Liver (tissue), 3 donors: ENCODE measurements around the gene MICU1.

Experiments used
- ATF3 ChIP-seq: IDR thresholded peaks from 2 replicates; pipeline ENCODE4 v1.6.1; 2016; ENCODE audit warnings: antibody characterized with exemption
- EGR1 ChIP-seq, 2 donors: IDR thresholded peaks; 2 replicates each; pipeline ENCODE4 v1.6.1; 2016 to 2018; ENCODE audit warnings: antibody characterized with exemption in 2 of 2, low read depth in 2 of 2
- FOXA1 ChIP-seq: IDR thresholded peaks from 2 replicates; pipeline ENCODE4 v1.6.1; 2016; ENCODE audit warnings: antibody characterized with exemption
- GABPA ChIP-seq, 2 donors: IDR thresholded peaks in 1 of 2; conservative IDR thresholded peaks in 1 of 2; 2 replicates each; pipeline ENCODE4 v1.6.1; 2016; ENCODE audit warnings: antibody characterized with exemption in 2 of 2, mild to moderate bottlenecking in 1 of 2, moderate library complexity in 1 of 2
- HNF4A ChIP-seq, 2 donors: conservative IDR thresholded peaks; 2 replicates each; pipeline ENCODE4 v1.6.1; 2016; ENCODE audit warnings: antibody characterized with exemption in 2 of 2, mild to moderate bottlenecking in 2 of 2
- JUND ChIP-seq, 2 donors: IDR thresholded peaks; 2 replicates each; pipeline ENCODE4 v1.6.1; 2016; ENCODE audit warnings: antibody characterized with exemption in 2 of 2
- MAX ChIP-seq: IDR thresholded peaks from 2 replicates; pipeline ENCODE4 v1.6.1; 2016; ENCODE audit warnings: antibody characterized with exemption
- RAD21 ChIP-seq, 2 donors: IDR thresholded peaks; 2 replicates each; pipeline ENCODE4 v1.6.1; 2016; ENCODE audit warnings: antibody characterized with exemption in 2 of 2, mild to moderate bottlenecking in 2 of 2
- REST ChIP-seq: IDR thresholded peaks from 2 replicates; pipeline ENCODE4 v1.6.1; 2016; ENCODE audit warnings: antibody characterized with exemption, mild to moderate bottlenecking
- SP1 ChIP-seq: IDR thresholded peaks from 2 replicates; pipeline ENCODE4 v1.6.1; 2018; ENCODE audit warnings: antibody characterized with exemption, mild to moderate bottlenecking
- TAF1 ChIP-seq: conservative IDR thresholded peaks from 2 replicates; pipeline ENCODE4 v1.6.1; 2016; ENCODE audit warnings: antibody characterized with exemption, mild to moderate bottlenecking
- YY1 ChIP-seq: IDR thresholded peaks from 2 replicates; pipeline ENCODE4 v1.6.1; 2016; ENCODE audit warnings: antibody characterized with exemption, mild to moderate bottlenecking
- TF ChIP-seq, protein P1 (sequence below): fragments of 150-350 bp; IDR thresholded peaks from 2 replicates; pipeline ENCODE4 v1.5.1; 2017; ENCODE audit warnings: improper control_type of control experiment, low read depth, low read length; ENCODE audit not compliant: missing input control
- donor health status: healthy.
- donor health status: healthy.

GRCh38 chr10:72322280-72323058 lies 303.4 kb downstream of the MICU1 start:
- TF ChIP-seq, protein P1, sequence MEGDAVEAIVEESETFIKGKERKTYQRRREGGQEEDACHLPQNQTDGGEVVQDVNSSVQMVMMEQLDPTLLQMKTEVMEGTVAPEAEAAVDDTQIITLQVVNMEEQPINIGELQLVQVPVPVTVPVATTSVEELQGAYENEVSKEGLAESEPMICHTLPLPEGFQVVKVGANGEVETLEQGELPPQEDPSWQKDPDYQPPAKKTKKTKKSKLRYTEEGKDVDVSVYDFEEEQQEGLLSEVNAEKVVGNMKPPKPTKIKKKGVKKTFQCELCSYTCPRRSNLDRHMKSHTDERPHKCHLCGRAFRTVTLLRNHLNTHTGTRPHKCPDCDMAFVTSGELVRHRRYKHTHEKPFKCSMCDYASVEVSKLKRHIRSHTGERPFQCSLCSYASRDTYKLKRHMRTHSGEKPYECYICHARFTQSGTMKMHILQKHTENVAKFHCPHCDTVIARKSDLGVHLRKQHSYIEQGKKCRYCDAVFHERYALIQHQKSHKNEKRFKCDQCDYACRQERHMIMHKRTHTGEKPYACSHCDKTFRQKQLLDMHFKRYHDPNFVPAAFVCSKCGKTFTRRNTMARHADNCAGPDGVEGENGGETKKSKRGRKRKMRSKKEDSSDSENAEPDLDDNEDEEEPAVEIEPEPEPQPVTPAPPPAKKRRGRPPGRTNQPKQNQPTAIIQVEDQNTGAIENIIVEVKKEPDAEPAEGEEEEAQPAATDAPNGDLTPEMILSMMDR: no peak
- TF ChIP-seq JUND (IDR thresholded peaks at IDR 0.05): no peak
- no peak for TF ChIP-seq EGR1 (IDR thresholded peaks at IDR 0.05; ENCODE audit: low read depth in 2 of 2)
- no peak for TF ChIP-seq GABPA (IDR thresholded peaks at IDR 0.05 in 1 of 2, conservative IDR thresholded peaks at IDR 0.05 in 1 of 2)
- TF ChIP-seq REST: no peak
- TF ChIP-seq YY1: no peak
- no peak for TF ChIP-seq MAX
- no peak for TF ChIP-seq TAF1
- no peak for TF ChIP-seq RAD21 (IDR thresholded peaks at IDR 0.05)
- no peak for TF ChIP-seq FOXA1
- no peak for TF ChIP-seq SP1
- no peak for TF ChIP-seq ATF3
- TF ChIP-seq HNF4A (conservative IDR thresholded peaks at IDR 0.05): no peak
